Lower leg skin (tissue), 3 donors: ENCODE results near the gene GJA5.

Experiments
- CTCF ChIP-seq, 3 donors: fragments of 450-650 bp; IDR thresholded peaks; one replicate each; pipeline ENCODE4 v1.5.1; 2016; ENCODE audit warnings: antibody characterized with exemption in 3 of 3, mild to moderate bottlenecking in 3 of 3, moderate library complexity in 2 of 3
- POLR2A ChIP-seq, 2 donors: fragments of 450-650 bp; IDR thresholded peaks; one replicate each; pipeline ENCODE4 v1.6.1; 2016 to 2017; ENCODE audit warnings: antibody characterized with exemption in 2 of 2, mild to moderate bottlenecking in 1 of 2, moderate library complexity in 1 of 2

GRCh38 chr1:147771226-147772125 lies 11.1 kb upstream of the GJA5 start:
- no peak for TF ChIP-seq CTCF (IDR thresholded peaks at IDR 0.05)
- TF ChIP-seq POLR2A (IDR thresholded peaks at IDR 0.05): no peak
